Smooth muscle cell (in vitro differentiated cells): ENCODE results near the gene BAZ1B. TPM values are rescaled to one million over a fixed set of nuclear protein-coding genes. Genes with fewer than 3 reads are reported as not detected.
A peak's percentile ranks its signal among the peaks of the same experiment; 100 is the strongest.
"Not testable (repeated sequence)": the region's sequence is repeated elsewhere in the genome, so short reads cannot be mapped to it uniquely, and the experiment has no call there.

Experiments used
- DNase-seq: peaks from one replicate; lab custom pipeline; 2025; ENCODE audit not compliant: unreplicated experiment; lab: John Stamatoyannopoulos, UW
- H2AFZ ChIP-seq: fragments of 200-600 bp; sonication (generic); 2 replicates; pipeline ENCODE4 v1.6.0; 2016; ENCODE audit warnings: antibody characterized with exemption, low read depth, mild to moderate bottlenecking
- H3F3A ChIP-seq: fragments of 200-600 bp; sonication (generic); 2 replicates; pipeline ENCODE4 v1.6.0; 2017; ENCODE audit warnings: antibody characterized with exemption, low read depth
- H3K27ac ChIP-seq: fragments of 200-600 bp; sonication (generic); 2 replicates; pipeline ENCODE4 v1.5.1; 2016; ENCODE audit warnings: low read depth, mild to moderate bottlenecking
- H3K27me3 ChIP-seq: fragments of 200-600 bp; sonication (generic); 2 replicates; pipeline ENCODE4 v1.6.1; 2016; ENCODE audit warnings: low read depth, mild to moderate bottlenecking
- H3K36me3 ChIP-seq: fragments of 200-600 bp; sonication (generic); 2 replicates; pipeline ENCODE4 v1.5.1; 2016; ENCODE audit warnings: low read depth
- H3K4me1 ChIP-seq: fragments of 200-600 bp; sonication (generic); 2 replicates; pipeline ENCODE4 v1.5.1; 2016; ENCODE audit warnings: low read depth
- H3K4me2 ChIP-seq: fragments of 200-600 bp; sonication (generic); 2 replicates; pipeline ENCODE4 v1.6.0; 2016; ENCODE audit warnings: mild to moderate bottlenecking
- H3K4me3 ChIP-seq: fragments of 200-600 bp; sonication (generic); 2 replicates; pipeline ENCODE4 v1.5.1; 2016; ENCODE audit warnings: mild to moderate bottlenecking
- H3K79me2 ChIP-seq: fragments of 200-600 bp; sonication (generic); 2 replicates; pipeline ENCODE4 v1.6.0; 2016; ENCODE audit warnings: low read depth, mild to moderate bottlenecking
- H3K9ac ChIP-seq: fragments of 200-600 bp; sonication (generic); 2 replicates; pipeline ENCODE4 v1.6.0; 2016; ENCODE audit warnings: low read depth
- H3K9me3 ChIP-seq: fragments of 200-600 bp; sonication (generic); replicated peaks from 2 replicates; pipeline ENCODE4 v1.5.1; 2016; ENCODE audit warnings: low read depth
- H4K20me1 ChIP-seq: fragments of 200-600 bp; sonication (generic); 2 replicates; pipeline ENCODE4 v1.6.0; 2016; ENCODE audit warnings: low read depth
- WGBS: methylation state at CpG from one replicate; pipeline ENCODE4 v1.1.7; 2016; ENCODE audit warnings: low lambda C conversion rate; 5-methylcytosine and 5-hydroxymethylcytosine counted together
- polyA plus RNA-seq: library from polyadenylated mRNA; unstranded; fragments of >200 nt; fragmentation: Nextera tagmentation; extraction: Ambion mirVana; gene quantifications from 2 replicates; pipeline ENCODE4 v1.2.1, GENCODE V29; 2016
- total RNA-seq: library from RNA; depleted of rRNA; stranded (reverse); fragments of >200 nt; gene quantifications from 2 replicates; pipeline ENCODE4 v1.2.3, GENCODE V29; 2014
- TF ChIP-seq, protein P1 (sequence below): fragments of 200-600 bp; sonication (generic); IDR thresholded peaks from 2 replicates; pipeline ENCODE4 v1.5.1; 2017; ENCODE audit warnings: borderline replicate concordance, mild to moderate bottlenecking, antibody characterized with exemption; ENCODE audit not compliant: insufficient read depth, poor library complexity, severe bottlenecking

The BAZ1B gene
- total and polyA plus RNA-seq, 2 experiments from 2014 or later, result 20.1 to 43.9 TPM

DNA sequence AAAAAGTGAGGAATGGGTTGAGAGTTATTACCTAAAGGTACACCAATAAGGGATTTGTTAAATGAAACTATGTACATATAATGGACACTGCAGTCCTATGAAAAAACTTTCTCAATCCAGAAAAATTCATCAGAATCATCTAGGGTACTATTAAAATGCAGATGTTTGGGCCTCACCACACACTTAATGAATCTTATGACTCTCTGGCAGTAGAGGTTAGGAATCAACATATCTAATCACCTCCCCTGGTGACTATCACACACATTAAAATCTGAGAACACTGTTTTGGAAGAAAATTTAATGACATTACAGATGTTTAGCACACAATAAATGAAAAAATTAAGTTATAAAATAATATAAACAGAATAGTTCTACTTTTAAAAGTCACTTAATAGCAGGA is 32.1 kb downstream of the BAZ1B start:
- H3K4me2 ChIP-seq, result no peak overlapping the region
- H3K27ac ChIP-seq, result no peak overlapping the region
- H3K4me3 ChIP-seq, result no peak overlapping the region
- H4K20me1 ChIP-seq, result peaks cover 60% of the 10 kb centered on the region
- no peaks in the 10 kb centered on the region for H3K27me3 ChIP-seq
- no peak overlapping the region for H2AFZ ChIP-seq
- H3K4me1 ChIP-seq, result no peaks in the 10 kb centered on the region
- peaks cover 71% of the 10 kb centered on the region for H3K79me2 ChIP-seq
- no peak for DNase-seq
- H3K36me3 ChIP-seq, result peaks cover 38% of the 10 kb centered on the region
- no peaks in the 10 kb centered on the region for H3K9me3 ChIP-seq
- TF ChIP-seq, protein P1, sequence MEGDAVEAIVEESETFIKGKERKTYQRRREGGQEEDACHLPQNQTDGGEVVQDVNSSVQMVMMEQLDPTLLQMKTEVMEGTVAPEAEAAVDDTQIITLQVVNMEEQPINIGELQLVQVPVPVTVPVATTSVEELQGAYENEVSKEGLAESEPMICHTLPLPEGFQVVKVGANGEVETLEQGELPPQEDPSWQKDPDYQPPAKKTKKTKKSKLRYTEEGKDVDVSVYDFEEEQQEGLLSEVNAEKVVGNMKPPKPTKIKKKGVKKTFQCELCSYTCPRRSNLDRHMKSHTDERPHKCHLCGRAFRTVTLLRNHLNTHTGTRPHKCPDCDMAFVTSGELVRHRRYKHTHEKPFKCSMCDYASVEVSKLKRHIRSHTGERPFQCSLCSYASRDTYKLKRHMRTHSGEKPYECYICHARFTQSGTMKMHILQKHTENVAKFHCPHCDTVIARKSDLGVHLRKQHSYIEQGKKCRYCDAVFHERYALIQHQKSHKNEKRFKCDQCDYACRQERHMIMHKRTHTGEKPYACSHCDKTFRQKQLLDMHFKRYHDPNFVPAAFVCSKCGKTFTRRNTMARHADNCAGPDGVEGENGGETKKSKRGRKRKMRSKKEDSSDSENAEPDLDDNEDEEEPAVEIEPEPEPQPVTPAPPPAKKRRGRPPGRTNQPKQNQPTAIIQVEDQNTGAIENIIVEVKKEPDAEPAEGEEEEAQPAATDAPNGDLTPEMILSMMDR, result no peak
- H3K9ac ChIP-seq, result no peak overlapping the region
- H3F3A ChIP-seq, result no peaks in the 10 kb centered on the region

DNA sequence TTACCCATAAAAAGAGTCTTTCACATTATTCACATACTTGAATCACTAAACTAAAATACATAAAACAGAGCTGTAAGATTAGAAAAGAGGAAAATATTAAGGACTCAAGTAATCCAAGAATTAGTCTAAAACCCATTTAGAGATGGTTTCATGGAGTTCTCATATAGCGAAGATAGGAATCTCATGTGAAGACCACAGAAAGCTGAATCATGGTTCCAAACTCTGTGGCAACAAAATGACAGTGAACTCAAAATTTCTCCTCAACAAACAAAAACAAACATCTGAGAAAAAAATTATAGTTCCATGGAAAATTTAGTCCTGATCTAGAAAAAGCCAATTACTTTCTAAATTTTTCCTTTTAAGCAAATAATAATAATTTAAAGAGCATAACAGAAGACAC is 34.6 kb downstream of the BAZ1B start:
- peaks cover 4% of the 10 kb centered on the region for H3K4me1 ChIP-seq
- H3K9ac ChIP-seq, result no peak overlapping the region
- no peak overlapping the region for H2AFZ ChIP-seq
- peaks cover 76% of the 10 kb centered on the region for H3K79me2 ChIP-seq
- WGBS, result 88% methylated on average over 1 of the region's 1 CpG
- TF ChIP-seq, protein P1, result no peak
- no peaks in the 10 kb centered on the region for H3K27me3 ChIP-seq
- H3K27ac ChIP-seq, result peak overlapping the region; percentile 21
- no peaks in the 10 kb centered on the region for H3K9me3 ChIP-seq
- H3F3A ChIP-seq, result no peaks in the 10 kb centered on the region
- H3K36me3 ChIP-seq, result peaks cover 35% of the 10 kb centered on the region
- H4K20me1 ChIP-seq, result peaks cover 58% of the 10 kb centered on the region
- H3K4me3 ChIP-seq, result no peak overlapping the region
- DNase-seq, result no peak
- H3K4me2 ChIP-seq, result no peak overlapping the region

DNA sequence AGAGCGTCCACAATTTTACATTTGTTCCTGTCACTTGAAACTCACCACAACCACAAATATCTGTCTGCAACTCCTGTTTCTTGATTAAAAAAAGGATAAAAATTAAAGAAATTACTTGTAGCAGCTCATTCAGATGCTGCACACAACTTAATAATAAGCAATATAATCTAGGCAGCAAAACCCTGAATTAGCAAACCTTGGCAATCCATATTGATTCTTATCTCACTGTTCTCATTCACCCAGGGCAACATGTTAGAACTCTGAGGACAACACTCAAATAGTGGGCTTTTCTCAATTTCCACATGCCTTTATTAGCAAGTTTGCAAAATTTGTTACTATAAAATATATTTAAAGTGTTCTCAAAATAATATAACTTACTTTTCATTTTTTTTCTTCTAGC is 38.9 kb downstream of the BAZ1B start:
- H3K27me3 ChIP-seq, result no peaks in the 10 kb centered on the region
- TF ChIP-seq, protein P1, result no peak
- peaks cover 75% of the 10 kb centered on the region for H3K79me2 ChIP-seq
- H2AFZ ChIP-seq, result no peak overlapping the region
- H3K36me3 ChIP-seq, result peaks cover 20% of the 10 kb centered on the region
- H3K27ac ChIP-seq, result no peak overlapping the region
- H3K4me1 ChIP-seq, result peaks cover 4% of the 10 kb centered on the region
- no peak overlapping the region for H3K4me3 ChIP-seq
- H3K9me3 ChIP-seq, result no peaks in the 10 kb centered on the region
- H4K20me1 ChIP-seq, result peaks cover 88% of the 10 kb centered on the region
- DNase-seq, result no peak
- 100% methylated on average over 1 of the region's 1 CpG for WGBS
- H3F3A ChIP-seq, result no peaks in the 10 kb centered on the region
- H3K9ac ChIP-seq, result no peak overlapping the region
- no peak overlapping the region for H3K4me2 ChIP-seq

DNA sequence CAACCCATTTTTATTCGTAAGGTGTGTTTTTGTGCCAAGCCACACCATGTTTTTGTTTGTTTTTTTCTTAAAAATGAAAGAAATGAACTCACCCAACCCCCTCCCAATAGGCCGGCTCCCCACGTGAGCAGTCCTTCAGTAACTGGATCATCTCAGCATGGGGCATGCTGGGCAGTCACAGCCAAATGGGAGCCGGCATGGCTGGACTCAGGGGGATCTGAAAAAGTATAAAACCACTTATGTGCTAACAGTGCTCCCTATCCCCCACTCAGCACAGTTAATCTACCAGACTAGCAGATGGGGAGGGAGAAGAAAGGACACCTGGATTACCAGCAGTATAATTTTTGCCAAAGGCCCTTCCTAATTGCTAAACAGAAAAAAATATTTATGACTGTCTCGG is 39.3 kb downstream of the BAZ1B start:
- Histone ChIP-seq H3K79me2 (peaks cover 71% of the 10 kb centered on the region), H3K4me2 (no peak overlapping the region), H4K20me1 (peaks cover 84% of the 10 kb centered on the region), H3K27me3 (no peaks in the 10 kb centered on the region), H3K9me3 (no peaks in the 10 kb centered on the region), H2AFZ (no peak overlapping the region), H3K36me3 (peaks cover 19% of the 10 kb centered on the region), H3K4me3 (no peak overlapping the region), H3K27ac (no peak overlapping the region), H3F3A (no peaks in the 10 kb centered on the region), H3K9ac (no peak overlapping the region), H3K4me1 (peaks cover 4% of the 10 kb centered on the region)
- DNase-seq, result no peak
- 97% methylated on average over 5 of the region's 5 CpGs for WGBS
- TF ChIP-seq, protein P1, result no peak

DNA sequence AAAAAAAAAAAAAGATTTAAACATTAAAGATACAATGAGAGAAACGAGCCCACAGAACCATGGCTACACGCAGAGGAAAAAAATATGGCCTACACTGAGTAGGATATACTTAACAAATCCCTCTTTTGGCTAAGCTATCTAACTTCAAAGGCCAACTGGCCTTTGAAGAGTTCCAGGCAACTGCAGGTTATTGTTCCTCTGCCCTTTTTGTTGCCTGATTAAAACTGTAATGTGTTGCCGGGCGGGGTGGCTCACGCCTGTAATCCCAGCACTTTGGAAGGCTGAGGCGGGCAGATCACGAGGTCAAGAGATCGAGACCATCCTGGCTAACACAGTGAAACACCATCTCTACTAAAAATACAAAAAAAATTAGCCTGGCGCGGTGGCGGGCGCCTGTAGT is 40.6 kb downstream of the BAZ1B start:
- Histone ChIP-seq H3K36me3 (peaks cover 26% of the 10 kb centered on the region), H4K20me1 (peaks cover 73% of the 10 kb centered on the region), H3K79me2 (peaks cover 60% of the 10 kb centered on the region)
- H3K9ac ChIP-seq, H2AFZ ChIP-seq, H3K4me1 ChIP-seq, H3K27ac ChIP-seq, H3K9me3 ChIP-seq, H3K27me3 ChIP-seq, H3F3A ChIP-seq, H3K4me3 ChIP-seq, H3K4me2 ChIP-seq, DNase-seq: not testable (repeated sequence)
- WGBS, result 96% methylated on average over 12 of the region's 12 CpGs
